GM13977 (cell line): ENCODE data around the gene SLC35F1.

ENCODE experiments used
- DNase-seq: peaks from one replicate; pipeline ENCODE4 v3.0.0; 2012; ENCODE audit warnings: low spot score
- CTCF ChIP-seq: IDR thresholded peaks from 2 replicates; pipeline ENCODE4 v1.5.1; 2012; ENCODE audit warnings: mild to moderate bottlenecking, control low read depth; ENCODE audit not compliant: insufficient read depth; ENCODE audit errors: extremely low read depth, missing control alignments
- in situ Hi-C: fragments of 300-500 bp; cut with MboI; formaldehyde crosslinking; loops from one replicate; pipeline ENCODE4 v1.12.0; 2022; ENCODE audit warnings: low sequenced_read_pairs, low pct_unique_long_range_greater_than_20kb, mixed read lengths, inconsistent platforms; ENCODE audit not compliant: unreplicated experiment

The SLC35F1 gene

GRCh38 chr6:118324116-118324515 is 417.1 kb downstream of the SLC35F1 start:
- TF ChIP-seq CTCF, result no peak
- in situ Hi-C loops, result no loop called here
- DNase-seq, result no peak

GRCh38 chr6:118325220-118325860 is 418.3 kb downstream of the SLC35F1 start:
- in situ Hi-C loops, result no loop called here
- no peak for TF ChIP-seq CTCF
- DNase-seq, result no peak

GRCh38 chr6:118326712-118327111 is 419.6 kb downstream of the SLC35F1 start:
- in situ Hi-C loops, result no loop called here
- no peak for TF ChIP-seq CTCF

GRCh38 chr6:118327237-118327636 is 420.2 kb downstream of the SLC35F1 start:
- DNase-seq, result no peak
- TF ChIP-seq CTCF, result no peak
- in situ Hi-C loops, result no loop called here

More at GRCh38 chr6:118326712-118327111, 419.6 kb downstream of the SLC35F1 start:
- DNase-seq, result no peak

- TF ChIP-seq CTCF, result no peak
- in situ Hi-C loops, result no loop called here
- no peak for DNase-seq
Measured at GRCh38 chr6:118333772-118334171, 426.7 kb downstream of the SLC35F1 start.

GRCh38 chr6:118334634-118335033 is 427.6 kb downstream of the SLC35F1 start:
- no peak for DNase-seq
- in situ Hi-C loops, result no loop called here

More at GRCh38 chr6:118334634-118335033, 427.6 kb downstream of the SLC35F1 start:
- TF ChIP-seq CTCF, result no peak
